DOHH2 (cell line): ENCODE data around the gene RAI1.

Experiments used
- EZH2phosphoT487 ChIP-seq: fragments of 200-600 bp; sonication (generic); IDR thresholded peaks from 2 replicates; pipeline ENCODE4 v1.6.1; 2017; ENCODE audit warnings: borderline replicate concordance, mild to moderate bottlenecking, antibody characterized with exemption, low read length, moderate library complexity, mixed read lengths
- TF ChIP-seq, protein P1 (sequence below): fragments of 200-600 bp; sonication (generic); IDR thresholded peaks from one replicate; pipeline ENCODE4 v1.5.1; 2014; ENCODE audit warnings: antibody characterized with exemption, mild to moderate bottlenecking, low read depth, low read length; ENCODE audit not compliant: poor library complexity, severe bottlenecking

DNA sequence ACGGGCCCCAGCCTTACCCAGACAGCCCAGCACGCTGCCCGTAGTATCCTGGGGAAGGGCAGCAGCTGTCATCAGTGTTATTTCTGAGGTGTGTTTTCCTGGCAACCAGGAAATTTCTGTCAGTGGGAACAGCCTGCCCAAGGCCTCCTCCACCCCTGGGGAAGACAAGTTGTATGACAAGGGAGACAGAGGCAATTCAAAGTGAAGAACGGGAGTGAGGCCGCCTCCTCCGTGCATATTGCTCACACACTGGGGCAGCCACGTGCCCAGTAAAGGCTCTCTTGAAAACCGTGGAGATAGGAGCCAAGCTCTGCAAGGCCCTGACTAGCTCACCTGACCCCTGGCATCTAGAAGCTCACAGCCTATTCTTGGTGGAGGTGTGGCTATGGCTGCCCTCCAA lies 57.6 kb downstream of the RAI1 start:
- TF ChIP-seq, protein P1, sequence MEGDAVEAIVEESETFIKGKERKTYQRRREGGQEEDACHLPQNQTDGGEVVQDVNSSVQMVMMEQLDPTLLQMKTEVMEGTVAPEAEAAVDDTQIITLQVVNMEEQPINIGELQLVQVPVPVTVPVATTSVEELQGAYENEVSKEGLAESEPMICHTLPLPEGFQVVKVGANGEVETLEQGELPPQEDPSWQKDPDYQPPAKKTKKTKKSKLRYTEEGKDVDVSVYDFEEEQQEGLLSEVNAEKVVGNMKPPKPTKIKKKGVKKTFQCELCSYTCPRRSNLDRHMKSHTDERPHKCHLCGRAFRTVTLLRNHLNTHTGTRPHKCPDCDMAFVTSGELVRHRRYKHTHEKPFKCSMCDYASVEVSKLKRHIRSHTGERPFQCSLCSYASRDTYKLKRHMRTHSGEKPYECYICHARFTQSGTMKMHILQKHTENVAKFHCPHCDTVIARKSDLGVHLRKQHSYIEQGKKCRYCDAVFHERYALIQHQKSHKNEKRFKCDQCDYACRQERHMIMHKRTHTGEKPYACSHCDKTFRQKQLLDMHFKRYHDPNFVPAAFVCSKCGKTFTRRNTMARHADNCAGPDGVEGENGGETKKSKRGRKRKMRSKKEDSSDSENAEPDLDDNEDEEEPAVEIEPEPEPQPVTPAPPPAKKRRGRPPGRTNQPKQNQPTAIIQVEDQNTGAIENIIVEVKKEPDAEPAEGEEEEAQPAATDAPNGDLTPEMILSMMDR = no peak
- TF ChIP-seq EZH2phosphoT487 = no peak
